WI38 (cell line): ENCODE measurements around the gene SUV39H1.
"Not testable (repeated sequence)": the region's sequence is repeated elsewhere in the genome, so short reads cannot be mapped to it uniquely, and the experiment has no call there.

ENCODE experiments used
- H3K4me3 ChIP-seq: 2 replicates; pipeline ENCODE4 v1.5.1; 2011; ENCODE audit warnings: low read depth, mild to moderate bottlenecking, control low read depth, low read length
- CTCF ChIP-seq: IDR thresholded peaks from 2 replicates; pipeline ENCODE4 v1.5.1; 2012; ENCODE audit warnings: low read depth, mild to moderate bottlenecking, control low read depth, low read length

SUV39H1 gene

DNA sequence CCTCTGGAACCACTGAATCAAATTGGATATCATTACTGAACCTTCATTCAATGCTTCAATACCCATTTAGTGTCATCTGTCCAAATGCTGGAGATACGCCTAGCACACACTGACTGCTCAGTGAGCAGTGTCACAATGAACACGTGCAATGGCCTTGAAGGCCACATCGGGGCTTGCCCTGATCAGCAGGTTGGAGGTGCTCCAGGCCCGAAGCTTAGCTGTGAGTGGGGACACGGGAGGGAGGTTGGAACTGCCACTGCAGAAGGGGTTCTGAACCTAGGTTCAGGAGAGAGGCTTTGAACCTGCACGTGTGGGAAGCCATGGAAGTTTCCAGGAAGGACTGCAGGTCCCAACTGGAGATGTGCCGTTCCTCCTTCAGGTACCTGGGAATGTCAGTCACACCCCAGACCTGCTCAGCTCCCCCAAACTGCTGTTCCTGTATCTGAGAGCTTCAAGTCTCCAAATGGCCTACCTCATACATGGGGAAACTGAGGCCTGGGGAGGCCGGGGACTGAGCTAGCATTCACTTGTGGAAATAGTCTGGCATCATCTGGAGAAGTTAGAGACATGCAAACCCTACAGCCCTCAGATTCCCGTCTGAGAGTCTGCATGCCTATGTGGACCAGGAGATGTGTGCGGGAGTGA lies 14.9 kb upstream of the SUV39H1 start:
- H3K4me3 ChIP-seq, result no peak overlapping the region
- TF ChIP-seq CTCF, result no peak

DNA sequence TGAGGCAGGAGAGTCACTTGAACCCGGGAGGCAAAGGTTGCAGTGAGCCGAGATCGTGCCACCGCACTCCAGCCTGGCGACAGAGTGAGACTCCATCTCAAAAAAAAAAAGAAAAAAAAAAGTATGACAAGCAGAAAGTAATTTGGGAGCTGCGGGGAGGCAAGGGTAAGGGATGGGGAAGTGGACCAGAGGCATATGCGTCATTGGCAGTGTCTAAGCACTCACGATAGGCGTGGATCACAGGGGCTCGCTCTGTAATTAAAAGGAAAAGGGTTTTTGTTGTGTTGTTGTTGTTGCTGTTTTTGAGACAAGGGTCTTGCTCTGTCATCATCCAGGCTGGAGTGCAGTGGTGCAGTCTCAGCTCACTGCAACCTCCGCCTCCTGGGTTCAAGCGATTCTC lies 13.7 kb upstream of the SUV39H1 start:
- not testable (repeated sequence) for H3K4me3 ChIP-seq

- H3K4me3 ChIP-seq, result no peak within 1 kb of the TSS
Observed at GRCh38 chrX:48683411-48683982, 13.0 kb upstream of the SUV39H1 start, which contains the start of gene WAS. Gene WAS (plus strand): TSS chrX:48683799. CDS start chrX:48683854, 55 bp downstream.

GRCh38 chrX:48684134-48684533 lies 12.4 kb upstream of the SUV39H1 start:
- H3K4me3 ChIP-seq, result no peak overlapping the region
- TF ChIP-seq CTCF, result no peak

More at GRCh38 chrX:48683411-48683982, 13.0 kb upstream of the SUV39H1 start, which contains the start of gene WAS:
- no peak for TF ChIP-seq CTCF

GRCh38 chrX:48685416-48685815 lies 11.1 kb upstream of the SUV39H1 start:
- no peak overlapping the region for H3K4me3 ChIP-seq
- TF ChIP-seq CTCF, result no peak

DNA sequence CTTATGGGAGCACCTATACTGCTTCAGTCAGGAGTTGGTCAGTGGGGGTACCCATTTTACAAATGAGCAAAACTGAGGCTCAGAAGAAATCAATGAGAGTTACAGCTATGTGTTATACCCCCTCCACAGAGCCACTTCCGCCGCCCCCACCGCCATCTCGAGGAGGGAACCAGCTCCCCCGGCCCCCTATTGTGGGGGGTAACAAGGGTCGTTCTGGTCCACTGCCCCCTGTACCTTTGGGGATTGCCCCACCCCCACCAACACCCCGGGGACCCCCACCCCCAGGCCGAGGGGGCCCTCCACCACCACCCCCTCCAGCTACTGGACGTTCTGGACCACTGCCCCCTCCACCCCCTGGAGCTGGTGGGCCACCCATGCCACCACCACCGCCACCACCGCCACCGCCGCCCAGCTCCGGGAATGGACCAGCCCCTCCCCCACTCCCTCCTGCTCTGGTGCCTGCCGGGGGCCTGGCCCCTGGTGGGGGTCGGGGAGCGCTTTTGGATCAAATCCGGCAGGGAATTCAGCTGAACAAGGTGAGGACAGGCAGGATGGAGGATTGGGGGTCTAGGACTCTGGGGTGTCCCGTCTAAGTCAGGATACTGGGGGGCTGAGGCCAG lies 7.9 kb upstream of the SUV39H1 start:
- no peak for TF ChIP-seq CTCF
- no peak overlapping the region for H3K4me3 ChIP-seq

- no peak for TF ChIP-seq CTCF
- H3K4me3 ChIP-seq, result no peak overlapping the region
Observed at GRCh38 chrX:48689208-48689920, 7.2 kb upstream of the SUV39H1 start.

DNA sequence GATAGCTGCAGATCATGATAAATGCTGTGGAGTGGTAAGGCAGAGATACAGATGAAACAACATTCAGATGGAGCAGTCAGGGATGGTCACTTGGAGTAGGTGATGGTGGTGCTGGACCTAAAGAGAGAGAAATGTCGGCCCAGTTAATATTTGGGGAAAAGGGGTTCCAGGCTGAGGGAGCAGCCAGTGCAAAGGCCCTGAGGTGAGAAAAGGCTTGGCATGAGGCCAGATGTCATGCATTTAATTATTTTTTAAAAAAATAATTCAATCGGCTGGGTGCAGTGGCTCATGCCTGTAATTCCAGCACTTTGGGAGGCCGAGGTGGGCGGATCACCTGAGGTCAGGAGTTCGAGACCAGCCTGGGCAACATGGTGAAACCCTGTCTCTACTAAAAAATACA lies 4.8 kb upstream of the SUV39H1 start:
- H3K4me3 ChIP-seq, result not testable (repeated sequence)
